ENCODE measurements around the gene C15orf40.

GRCh38 chr15:83030021-83030420 lies 18.6 kb upstream of the C15orf40 start:
- TF ChIP-seq ZNF785 (tag by site-specific recombination; IDR thresholded peaks at IDR 0.05) (no peak), CTCF (tag by site-specific recombination; IDR thresholded peaks at IDR 0.05) (no peak), ZNF138 (tag by site-specific recombination; IDR thresholded peaks at IDR 0.05; ENCODE audit: borderline replicate concordance) (no peak)
